ENCODE results near the gene LMBR1.
"Not testable (repeated sequence)": the region's sequence is repeated elsewhere in the genome, so short reads cannot be mapped to it uniquely, and the experiment has no call there.

Gene LMBR1

GRCh38 chr7:156754201-156754600 is 138.8 kb downstream of the LMBR1 start:
- DNase-seq (ENCODE audit: low spot score), result no peak

DNA sequence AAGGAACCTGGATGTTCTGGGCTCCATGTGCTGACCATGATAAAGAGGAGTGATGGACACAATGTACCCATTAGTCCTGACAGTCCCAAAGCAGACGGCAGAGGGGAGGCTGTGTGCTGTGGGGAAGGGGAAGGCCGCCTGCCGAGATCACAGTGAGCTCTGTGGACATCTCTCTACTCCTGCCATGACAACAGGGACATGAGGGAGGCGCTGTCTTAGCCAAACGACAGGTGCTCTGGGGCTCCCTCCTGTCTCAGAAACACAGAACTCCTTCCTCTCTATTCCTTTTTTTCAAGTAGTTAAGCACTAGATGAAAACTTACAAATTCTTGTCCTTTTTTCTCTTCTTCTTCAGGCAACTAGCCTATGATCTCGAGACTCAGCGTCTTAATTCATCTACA is 139.4 kb downstream of the LMBR1 start:
- no peak for DNase-seq (ENCODE audit: low spot score)

GRCh38 chr7:156753229-156753560 is 139.8 kb downstream of the LMBR1 start:
- no peak for DNase-seq (ENCODE audit: low spot score)

DNA sequence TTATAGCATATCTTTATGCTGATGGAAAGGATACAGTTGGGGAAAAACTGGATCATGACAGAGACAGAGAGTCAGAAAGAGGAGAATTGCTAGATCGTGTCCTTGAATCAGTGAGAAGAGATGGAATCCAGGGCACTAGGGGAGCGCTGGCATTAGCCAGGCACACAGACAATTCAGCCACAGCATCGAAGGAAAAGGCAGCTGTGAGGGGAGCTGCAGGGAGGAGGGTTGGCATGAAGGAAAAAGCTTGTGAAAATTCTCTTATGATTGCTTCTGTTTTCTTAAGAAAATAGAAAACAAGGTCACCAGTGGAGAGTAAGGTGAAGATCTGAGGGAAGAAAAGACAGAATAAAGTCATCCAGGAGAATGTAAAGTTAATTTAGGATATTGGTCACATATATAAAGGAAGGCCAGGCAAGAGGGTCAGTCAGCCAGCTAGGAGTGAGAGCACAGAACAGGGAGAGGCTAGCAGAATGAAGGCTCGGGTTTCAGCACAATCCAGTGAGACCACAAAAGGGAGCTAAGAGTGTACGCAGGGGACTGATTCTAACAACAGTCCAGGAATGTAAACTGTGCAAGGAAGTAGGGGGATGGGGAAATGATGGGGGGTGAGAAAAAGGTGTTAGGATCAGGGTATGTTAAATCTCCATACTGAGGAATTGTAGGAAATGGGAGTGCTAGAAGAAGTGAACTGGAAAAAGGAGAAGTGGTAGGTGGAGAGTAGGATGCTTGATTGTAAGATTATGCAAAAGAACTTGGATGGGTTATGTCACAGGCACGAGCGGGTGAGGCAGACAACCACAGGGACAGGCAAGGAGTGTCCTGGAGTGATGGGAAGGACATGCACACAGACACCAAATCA is 140.4 kb downstream of the LMBR1 start:
- no peak for DNase-seq (ENCODE audit: low spot score)

DNA sequence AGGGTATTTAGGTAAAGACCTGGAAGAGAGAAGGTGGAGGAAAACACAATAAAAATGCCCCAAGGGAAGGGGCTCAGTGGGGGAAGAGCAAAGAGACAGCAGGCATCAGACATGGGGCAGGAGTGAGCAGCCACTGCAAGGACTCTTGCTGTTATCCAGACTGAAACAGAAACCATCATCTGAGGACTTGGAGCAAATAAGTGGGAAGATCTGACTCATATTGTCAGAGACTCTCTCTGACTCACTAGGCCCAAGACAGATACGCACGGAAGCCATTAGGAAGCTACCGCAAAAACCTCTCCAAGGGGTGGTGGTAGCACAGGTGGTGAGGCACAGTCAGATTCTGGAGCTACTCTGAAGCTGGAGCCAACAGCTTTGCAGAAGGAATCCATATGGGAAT is 141.7 kb downstream of the LMBR1 start:
- no peak for DNase-seq (ENCODE audit: low spot score)

- DNase-seq (ENCODE audit: low spot score), result no peak
These were observed 145.3 kb downstream of the LMBR1 start for GRCh38 chr7:156747718-156748117.

DNA sequence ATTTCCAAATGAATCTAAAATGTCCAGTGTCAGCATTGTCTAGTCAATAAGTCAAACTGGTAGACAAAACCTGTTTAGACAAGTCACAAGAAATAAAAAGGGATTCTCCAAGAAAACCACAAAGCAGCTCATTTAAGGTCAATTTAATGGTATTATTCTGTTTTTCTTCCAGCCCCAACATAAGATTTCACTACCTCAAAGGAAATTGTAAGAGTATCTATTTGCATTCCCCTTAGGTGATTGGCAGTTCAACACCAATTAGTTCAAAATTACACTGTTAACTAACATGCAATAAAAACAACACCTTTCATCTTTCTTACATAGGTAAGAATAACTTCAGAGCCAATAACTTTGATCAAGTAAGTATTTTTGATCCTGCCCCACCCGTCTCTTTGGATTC is 146.1 kb downstream of the LMBR1 start:
- DNase-seq (ENCODE audit: low spot score), result no peak

- no peak for DNase-seq (ENCODE audit: low spot score)
These were observed 153.4 kb downstream of the LMBR1 start for GRCh38 chr7:156739596-156739995.

DNA sequence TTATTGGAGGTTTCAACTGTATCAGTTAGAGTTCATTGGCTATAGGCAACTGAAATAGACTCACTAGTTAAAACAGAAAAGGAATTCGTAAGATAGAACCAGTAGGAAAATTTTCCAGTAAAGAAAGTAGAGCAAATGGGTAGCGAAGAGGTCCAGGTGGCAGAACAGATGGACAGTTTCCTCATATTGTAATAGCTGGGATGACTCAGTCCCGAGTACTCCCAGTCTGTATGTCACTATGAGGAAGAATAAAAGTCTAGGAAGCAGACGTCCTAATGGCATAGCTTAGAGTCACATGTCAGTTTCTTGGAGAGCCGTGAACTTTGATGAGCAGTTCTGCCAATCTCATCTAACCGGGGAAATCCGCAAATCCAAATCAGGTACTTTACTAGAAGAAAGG is 157.1 kb downstream of the LMBR1 start:
- DNase-seq (ENCODE audit: low spot score), result no peak

DNA sequence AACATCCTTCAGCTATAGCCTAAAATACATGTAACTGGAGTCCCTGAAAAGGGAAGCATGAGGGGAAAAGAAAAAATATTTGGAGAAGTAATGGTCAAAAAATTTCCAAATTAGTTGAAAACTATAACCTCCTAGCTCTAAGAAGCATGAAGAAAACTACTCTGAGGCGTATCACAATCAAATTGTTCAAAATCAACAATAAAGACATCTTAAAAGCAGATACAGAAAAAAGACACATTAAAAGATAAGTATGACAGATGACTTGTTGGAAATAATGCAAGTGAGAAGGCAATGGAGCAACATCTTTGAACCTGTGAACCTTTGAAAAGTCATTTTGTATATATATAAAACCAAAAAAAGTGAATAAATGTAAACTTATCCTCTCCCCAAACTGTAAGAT is 159.3 kb downstream of the LMBR1 start:
- no peak for DNase-seq (ENCODE audit: low spot score)

- no peak for DNase-seq (ENCODE audit: low spot score)
These were observed 160.8 kb downstream of the LMBR1 start for GRCh38 chr7:156732091-156732625.

GRCh38 chr7:156731651-156732050 is 161.3 kb downstream of the LMBR1 start:
- no peak for DNase-seq (ENCODE audit: low spot score)

GRCh38 chr7:156725936-156726335 is 167.0 kb downstream of the LMBR1 start:
- no peak for DNase-seq (ENCODE audit: low spot score)

GRCh38 chr7:156725073-156725472 is 167.9 kb downstream of the LMBR1 start:
- no peak for DNase-seq (ENCODE audit: low spot score)

DNA sequence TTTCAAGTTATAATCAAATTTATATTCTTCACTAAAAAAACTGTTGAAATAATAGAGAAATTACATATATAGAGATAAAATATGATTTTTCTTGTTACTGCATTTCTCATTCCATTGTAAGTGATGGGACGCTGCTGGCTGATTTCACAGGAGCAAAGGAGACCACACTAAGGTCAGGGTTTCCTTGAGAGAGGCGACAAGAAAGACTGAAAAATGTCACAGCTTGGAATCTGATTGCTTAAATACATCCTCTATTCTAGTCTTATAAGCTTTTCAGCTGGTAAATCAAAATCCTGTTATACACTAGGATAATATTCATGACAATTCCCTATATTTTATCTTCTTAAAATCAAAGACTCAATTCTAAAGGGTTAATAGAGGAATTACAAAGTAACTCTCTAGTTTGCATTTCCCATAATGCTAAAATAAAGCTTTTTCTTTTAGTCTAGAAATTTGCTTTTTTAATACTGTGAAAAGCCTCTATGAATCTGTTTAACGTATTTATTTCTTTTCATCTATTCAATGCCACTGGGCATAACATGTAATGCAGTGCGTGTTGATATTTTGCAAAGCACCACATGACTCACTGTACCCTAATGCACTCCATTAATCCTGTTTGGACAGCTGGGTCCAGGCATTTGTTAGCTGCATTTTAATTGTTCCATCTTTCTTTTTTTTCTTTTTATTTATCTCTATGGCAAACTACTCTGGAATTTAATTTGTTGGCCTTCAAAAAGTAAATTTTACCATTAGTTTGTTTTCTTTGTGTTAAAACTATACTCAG is 170.7 kb downstream of the LMBR1 start:
- DNase-seq (ENCODE audit: low spot score), result no peak

DNA sequence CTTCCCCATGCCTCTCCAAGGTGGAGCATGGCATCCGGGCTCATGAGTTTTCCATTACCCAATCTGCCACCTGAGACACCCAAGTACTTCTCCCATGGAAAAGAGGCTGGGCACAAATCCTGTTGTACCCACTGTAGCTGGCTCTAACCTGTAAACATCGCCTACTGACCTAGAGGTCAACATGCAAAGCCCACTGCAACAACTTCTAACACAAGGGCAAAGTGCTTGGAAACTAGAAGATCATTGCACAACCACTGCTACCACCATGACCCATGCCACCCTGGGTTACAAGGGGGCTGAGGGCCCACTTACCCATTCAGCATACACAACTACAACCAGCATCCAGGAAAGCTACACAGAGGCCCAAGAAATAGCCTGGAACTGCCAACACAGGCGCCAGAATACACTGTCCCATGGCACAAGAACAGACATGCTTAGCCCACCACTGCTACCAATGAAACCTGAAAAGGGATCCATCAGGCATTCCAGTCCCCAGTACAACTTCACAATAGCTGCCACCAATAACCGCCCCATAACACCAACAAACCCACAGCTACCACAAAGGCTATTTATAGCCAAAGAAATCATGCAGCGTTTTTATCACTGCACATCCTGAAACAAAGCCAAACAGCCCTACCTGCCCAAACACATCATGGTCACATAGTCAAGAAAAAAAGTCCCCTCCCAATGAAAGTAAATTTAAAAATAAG is 189.1 kb downstream of the LMBR1 start:
- DNase-seq (ENCODE audit: low spot score), result no peak

- no peak for DNase-seq (ENCODE audit: low spot score)
These were observed 189.8 kb downstream of the LMBR1 start for GRCh38 chr7:156703209-156703608.

DNA sequence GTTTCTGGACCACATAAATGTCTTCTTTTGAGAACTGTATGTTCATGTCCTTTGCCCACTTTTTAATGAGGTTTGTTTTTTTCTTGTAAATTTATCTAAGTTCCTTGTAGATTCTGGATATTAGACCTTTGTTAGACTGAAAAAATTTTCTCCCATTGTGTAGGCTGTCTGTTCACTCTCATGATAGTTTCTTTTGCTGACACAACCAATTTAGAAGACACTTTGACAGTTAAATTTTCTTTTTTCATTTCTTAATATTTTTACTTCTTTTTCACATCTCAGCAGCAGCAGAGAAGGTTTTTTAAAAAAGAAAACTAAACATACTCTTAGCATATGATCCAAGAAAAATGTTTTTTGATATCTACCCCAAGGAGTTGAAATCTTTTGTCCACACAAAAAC is 190.6 kb downstream of the LMBR1 start:
- no peak for DNase-seq (ENCODE audit: low spot score)

GRCh38 chr7:156701787-156702186 is 191.2 kb downstream of the LMBR1 start:
- not testable (repeated sequence) for DNase-seq (ENCODE audit: low spot score)

DNA sequence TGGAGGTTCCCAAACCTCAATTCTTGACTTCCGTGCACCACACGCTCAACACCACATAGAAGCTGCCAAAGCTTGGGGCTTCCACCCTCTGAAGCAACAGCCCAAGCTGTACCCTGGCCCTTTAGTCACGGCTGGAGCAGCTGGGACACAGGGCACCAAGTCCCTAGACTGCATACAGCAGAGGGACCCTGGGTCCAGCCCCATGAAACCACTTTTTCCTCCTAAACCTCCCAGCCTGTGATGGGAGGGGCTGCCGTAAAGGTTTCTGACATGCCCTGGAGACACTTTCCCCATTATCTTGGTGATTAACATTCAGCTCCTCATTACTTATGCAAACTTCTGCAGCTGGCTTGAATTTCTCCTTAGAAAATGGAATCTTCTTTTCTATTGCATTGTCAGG is 194.5 kb downstream of the LMBR1 start:
- not testable (repeated sequence) for DNase-seq (ENCODE audit: low spot score)

GRCh38 chr7:156697283-156697682 is 195.7 kb downstream of the LMBR1 start:
- DNase-seq (ENCODE audit: low spot score), result not testable (repeated sequence)

GRCh38 chr7:156693627-156694026 is 199.4 kb downstream of the LMBR1 start:
- no peak for DNase-seq (ENCODE audit: low spot score)

- no peak for DNase-seq (ENCODE audit: low spot score)
These were observed 200.1 kb downstream of the LMBR1 start for GRCh38 chr7:156692849-156693248.
